Mesenchymal stem cell (in vitro differentiated cells and primary cell): Measurements from ENCODE around the gene FLYWCH1.

Experiments
- DNase-seq: peaks from one replicate; pipeline ENCODE4 v3.0.0-alpha.2; 2013
- H2AFZ ChIP-seq: one replicate; pipeline ENCODE4 v1.6.1; 2013; ENCODE audit warnings: low read depth, mild to moderate bottlenecking, control low read depth, inconsistent platforms, low read length, moderate library complexity
- H2AK5ac ChIP-seq: 2 replicates; pipeline ENCODE4 v1.6.1; 2013; ENCODE audit warnings: low read length, moderate library complexity, mild to moderate bottlenecking, inconsistent platforms; ENCODE audit not compliant: severe bottlenecking
- H2BK120ac ChIP-seq: one replicate; pipeline ENCODE4 v1.6.1; 2013; ENCODE audit warnings: low read depth, mild to moderate bottlenecking, inconsistent platforms, low read length, moderate library complexity
- H2BK12ac ChIP-seq, 2 experiments: one replicate each; pipeline ENCODE4 v1.6.1; 2013; ENCODE audit warnings: inconsistent platforms in 2 of 2, low read length in 2 of 2, mild to moderate bottlenecking in 2 of 2, moderate library complexity in 2 of 2, control low read depth in 1 of 2
- H2BK15ac ChIP-seq: one replicate; pipeline ENCODE4 v1.6.1; 2013; ENCODE audit warnings: mild to moderate bottlenecking, low read depth, inconsistent platforms; ENCODE audit not compliant: poor library complexity, severe bottlenecking
- H2BK5ac ChIP-seq: 2 replicates; pipeline ENCODE4 v1.6.1; 2013; ENCODE audit warnings: low read depth, mild to moderate bottlenecking, low read length, control low read depth, inconsistent platforms; ENCODE audit not compliant: poor library complexity, severe bottlenecking
- H3K14ac ChIP-seq, 2 experiments: one replicate each; pipeline ENCODE4 v1.6.1; 2013; ENCODE audit warnings: inconsistent platforms in 2 of 2, low read length in 2 of 2, control low read depth in 1 of 2, mild to moderate bottlenecking in 1 of 2, moderate library complexity in 1 of 2
- H3K18ac ChIP-seq, 2 experiments: one replicate each; pipeline ENCODE4 v1.6.1; 2013; ENCODE audit warnings: inconsistent platforms in 2 of 2, low read length in 2 of 2, control low read depth in 1 of 2, low read depth in 1 of 2, mild to moderate bottlenecking in 1 of 2
- H3K23ac ChIP-seq, 2 experiments: one replicate each; pipeline ENCODE4 v1.6.1; 2013; ENCODE audit warnings: inconsistent platforms in 2 of 2, low read length in 2 of 2, mild to moderate bottlenecking in 2 of 2, moderate library complexity in 2 of 2, control low read depth in 1 of 2
- H3K27ac ChIP-seq: 2 replicates; pipeline ENCODE4 v1.5.1; 2013; ENCODE audit warnings: mild to moderate bottlenecking, moderate library complexity, low read length, control low read depth, inconsistent platforms; ENCODE audit not compliant: poor library complexity, severe bottlenecking
- H3K27me3 ChIP-seq, 2 experiments: 2 replicates each; pipeline versions ENCODE4 v1.6.1 to v1.7.0; 2013; ENCODE audit warnings: low read length in 2 of 2, mild to moderate bottlenecking in 2 of 2, moderate library complexity in 2 of 2, control low read depth in 1 of 2, inconsistent platforms in 1 of 2; ENCODE audit not compliant: control insufficient read depth in 1 of 2, insufficient read depth in 1 of 2
- H3K36me3 ChIP-seq, 2 experiments: 2 replicates each; pipeline versions ENCODE4 v1.6.1 to v1.7.0; 2013; ENCODE audit warnings: low read length in 2 of 2, control low read depth in 1 of 2, inconsistent platforms in 1 of 2, low read depth in 1 of 2, mild to moderate bottlenecking in 1 of 2; ENCODE audit not compliant: insufficient read depth in 2 of 2, control insufficient read depth in 1 of 2
- H3K4ac ChIP-seq, 2 experiments: one replicate each; pipeline ENCODE4 v1.6.1; 2013; ENCODE audit warnings: inconsistent platforms in 2 of 2, low read length in 2 of 2, mild to moderate bottlenecking in 2 of 2, moderate library complexity in 2 of 2, control low read depth in 1 of 2, low read depth in 1 of 2
- H3K4me1 ChIP-seq: 2 replicates; pipeline ENCODE4 v1.6.1; 2013; ENCODE audit warnings: low read depth, low read length, control low read depth; ENCODE audit not compliant: control insufficient read depth, insufficient read depth
- H3K4me2 ChIP-seq: 2 replicates; pipeline ENCODE4 v1.6.1; 2013; ENCODE audit warnings: low read length, mild to moderate bottlenecking, inconsistent platforms; ENCODE audit not compliant: poor library complexity, severe bottlenecking
- H3K4me3 ChIP-seq, 2 experiments: 2 replicates each; pipeline versions ENCODE4 v1.5.1 to v1.7.0; 2013; ENCODE audit warnings: low read length in 2 of 2, mild to moderate bottlenecking in 2 of 2, control low read depth in 1 of 2, low read depth in 1 of 2; ENCODE audit not compliant: insufficient read depth in 1 of 2
- H3K79me1 ChIP-seq: replicated peaks from 2 replicates; pipeline ENCODE4 v1.6.1; 2013; ENCODE audit warnings: mild to moderate bottlenecking, control low read depth, low read length, inconsistent platforms; ENCODE audit not compliant: poor library complexity, severe bottlenecking
- H3K9ac ChIP-seq: 2 replicates; pipeline ENCODE4 v1.7.0; 2013; ENCODE audit warnings: mild to moderate bottlenecking, low read length, moderate library complexity
- H3K9me3 ChIP-seq: 2 replicates; pipeline ENCODE4 v1.7.0; 2013; ENCODE audit warnings: mild to moderate bottlenecking, low read length; ENCODE audit not compliant: control insufficient read depth
- H4K8ac ChIP-seq: one replicate; pipeline ENCODE4 v1.6.1; 2013; ENCODE audit warnings: inconsistent platforms, mild to moderate bottlenecking, low read length, moderate library complexity
- H4K91ac ChIP-seq: one replicate; pipeline ENCODE4 v1.6.1; 2013; ENCODE audit warnings: mild to moderate bottlenecking, low read length, inconsistent platforms
- WGBS: methylation state at CpG from one replicate; pipeline ENCODE4 v1.1.7; 2013; ENCODE audit warnings: mixed read lengths; 5-methylcytosine and 5-hydroxymethylcytosine counted together

The FLYWCH1 gene

DNA sequence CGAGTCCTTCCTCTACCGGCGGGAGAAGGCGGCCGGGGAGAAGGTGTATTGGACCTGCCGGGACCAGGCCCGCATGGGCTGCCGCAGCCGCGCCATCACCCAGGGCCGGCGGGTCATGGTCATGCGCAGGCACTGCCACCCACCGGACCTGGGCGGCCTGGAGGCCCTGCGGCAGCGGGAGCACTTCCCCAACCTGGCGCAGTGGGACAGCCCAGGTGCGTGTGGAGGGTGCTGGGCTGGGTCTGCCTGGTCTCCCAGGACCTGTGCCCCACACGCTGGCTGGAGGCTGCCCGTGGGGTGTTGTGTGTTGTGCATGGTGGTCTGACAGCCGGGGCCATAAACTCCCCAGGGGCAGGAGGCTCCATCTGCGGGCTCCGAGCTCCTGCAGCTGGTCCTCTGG lies 25.4 kb downstream of the FLYWCH1 start:
- Histone ChIP-seq H3K4ac (no peak overlapping the region), H3K36me3 (peaks cover 79 to 86% of the 10 kb centered on the region in 2 experiments), H3K4me3 (no peak overlapping the region), H2BK15ac (no peak overlapping the region), H3K27ac (no peak overlapping the region), H3K9ac (no peak overlapping the region), H2AFZ (no peak overlapping the region), H3K14ac (no peak overlapping the region), H3K27me3 (no peaks in the 10 kb centered on the region), H3K9me3 (no peaks in the 10 kb centered on the region), H2BK5ac (no peak overlapping the region), H4K91ac (no peak overlapping the region), H2BK120ac (no peak overlapping the region), H3K79me1 (peaks cover 19% of the 10 kb centered on the region), H3K23ac (no peak overlapping the region), H2BK12ac (no peak overlapping the region), H2AK5ac (no peak overlapping the region), H3K4me2 (no peak overlapping the region), H4K8ac (no peak overlapping the region), H3K4me1 (peaks cover 2% of the 10 kb centered on the region), H3K18ac (no peak overlapping the region)
- 93% methylated on average over 22 of the region's 24 CpGs for WGBS
- DNase-seq = no peak

- Histone ChIP-seq H3K4ac (no peak overlapping the region), H4K8ac (no peak overlapping the region), H3K36me3 (peaks cover 86 to 88% of the 10 kb centered on the region in 2 experiments), H3K79me1 (peaks cover 21% of the 10 kb centered on the region), H2BK15ac (no peak overlapping the region), H3K27me3 (no peaks in the 10 kb centered on the region), H2AFZ (no peak overlapping the region), H3K4me3 (no peak overlapping the region), H3K23ac (no peak overlapping the region), H2BK5ac (no peak overlapping the region), H3K9ac (no peak overlapping the region), H3K14ac (peak overlapping the region in 1 of 2 experiments; percentile 63), H3K9me3 (no peaks in the 10 kb centered on the region), H2AK5ac (no peak overlapping the region), H3K27ac (no peak overlapping the region), H3K4me1 (peaks cover 3% of the 10 kb centered on the region), H4K91ac (no peak overlapping the region), H2BK12ac (no peak overlapping the region), H3K18ac (no peak overlapping the region), H2BK120ac (no peak overlapping the region), H3K4me2 (no peak overlapping the region)
- DNase-seq = no peak
- WGBS = 94% methylated on average over 12 of the region's 12 CpGs
Observed at GRCh38 chr16:2938206-2938605, 26.5 kb downstream of the FLYWCH1 start.

DNA sequence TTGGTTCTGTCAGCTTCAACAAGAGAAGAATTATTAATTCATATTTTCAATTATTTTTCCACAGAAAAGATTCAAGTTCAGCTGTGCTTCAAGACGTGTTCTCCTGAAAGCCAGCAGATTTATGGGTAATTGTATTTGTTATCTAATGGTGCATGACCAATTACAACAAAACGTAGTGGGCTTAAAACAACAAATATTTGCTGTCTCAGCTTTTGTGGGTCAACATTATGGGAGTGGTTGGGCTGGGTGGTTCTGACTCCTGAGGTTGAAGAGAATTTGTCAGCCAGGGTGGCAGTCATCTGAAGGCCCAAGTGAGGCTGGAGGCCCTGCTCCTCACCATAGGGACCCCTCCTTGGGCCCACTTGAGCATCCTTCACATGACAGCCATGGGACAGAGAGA lies 28.2 kb downstream of the FLYWCH1 start:
- H3K36me3 ChIP-seq = peaks cover 80 to 87% of the 10 kb centered on the region in 2 experiments
- H3K18ac ChIP-seq = no peak overlapping the region
- H3K4me3 ChIP-seq = no peak overlapping the region
- H4K8ac ChIP-seq = no peak overlapping the region
- H3K27ac ChIP-seq = no peak overlapping the region
- H3K79me1 ChIP-seq = peaks cover 15% of the 10 kb centered on the region
- DNase-seq = no peak
- no peaks in the 10 kb centered on the region for H3K27me3 ChIP-seq
- H3K4me1 ChIP-seq = peaks cover 3% of the 10 kb centered on the region
- no peak overlapping the region for H2BK5ac ChIP-seq
- no peak overlapping the region for H4K91ac ChIP-seq
- H3K4me2 ChIP-seq = no peak overlapping the region
- H3K9ac ChIP-seq = no peak overlapping the region
- no peak overlapping the region for H2AK5ac ChIP-seq
- H2BK12ac ChIP-seq = no peak overlapping the region
- 89% methylated on average over 2 of the region's 2 CpGs for WGBS
- H3K23ac ChIP-seq = no peak overlapping the region
- H3K9me3 ChIP-seq = no peaks in the 10 kb centered on the region
- H2BK15ac ChIP-seq = no peak overlapping the region
- no peak overlapping the region for H2AFZ ChIP-seq
- H3K14ac ChIP-seq = no peak overlapping the region
- H3K4ac ChIP-seq = no peak overlapping the region
- H2BK120ac ChIP-seq = no peak overlapping the region

GRCh38 chr16:2942045-2942444 lies 30.3 kb downstream of the FLYWCH1 start:
- Histone ChIP-seq H2BK12ac (no peak overlapping the region), H3K36me3 (peaks cover 60 to 80% of the 10 kb centered on the region in 2 experiments), H3K4me3 (no peak overlapping the region), H2BK5ac (no peak overlapping the region), H3K18ac (no peak overlapping the region), H3K79me1 (peaks cover 6% of the 10 kb centered on the region), H3K4ac (no peak overlapping the region), H4K91ac (no peak overlapping the region), H4K8ac (no peak overlapping the region), H2BK15ac (no peak overlapping the region), H2AK5ac (no peak overlapping the region), H3K4me1 (peaks cover 3% of the 10 kb centered on the region), H3K27ac (no peak overlapping the region), H3K27me3 (no peaks in the 10 kb centered on the region), H2BK120ac (no peak overlapping the region), H3K4me2 (no peak overlapping the region), H3K23ac (no peak overlapping the region), H3K9ac (no peak overlapping the region), H3K14ac (no peak overlapping the region), H3K9me3 (no peaks in the 10 kb centered on the region), H2AFZ (no peak overlapping the region)
- 99% methylated on average over 4 of the region's 4 CpGs for WGBS
- DNase-seq = no peak
